ENCODE measurements around the gene PACS1.

PACS1 gene

DNA sequence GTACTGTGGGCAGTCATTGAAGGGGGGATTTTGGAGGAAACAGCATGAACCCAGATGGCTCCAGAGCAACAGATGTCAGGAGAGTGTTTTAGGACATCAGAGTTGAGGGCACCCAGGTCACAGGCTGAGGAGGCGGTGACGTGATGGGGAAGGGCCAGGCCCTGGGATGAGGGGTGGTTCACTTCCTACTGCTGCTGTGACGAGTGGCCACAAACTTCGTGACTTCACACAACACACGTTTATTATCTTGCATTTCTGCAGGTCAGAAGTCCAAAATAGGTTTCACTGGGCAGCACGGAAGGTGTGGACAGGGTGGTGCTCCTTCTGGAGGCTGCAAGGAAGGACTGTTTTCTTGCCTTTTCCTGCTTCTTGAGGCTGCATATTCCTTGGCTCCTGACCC, 120.7 kb downstream of the PACS1 start:
- no peak for DNase-seq

DNA sequence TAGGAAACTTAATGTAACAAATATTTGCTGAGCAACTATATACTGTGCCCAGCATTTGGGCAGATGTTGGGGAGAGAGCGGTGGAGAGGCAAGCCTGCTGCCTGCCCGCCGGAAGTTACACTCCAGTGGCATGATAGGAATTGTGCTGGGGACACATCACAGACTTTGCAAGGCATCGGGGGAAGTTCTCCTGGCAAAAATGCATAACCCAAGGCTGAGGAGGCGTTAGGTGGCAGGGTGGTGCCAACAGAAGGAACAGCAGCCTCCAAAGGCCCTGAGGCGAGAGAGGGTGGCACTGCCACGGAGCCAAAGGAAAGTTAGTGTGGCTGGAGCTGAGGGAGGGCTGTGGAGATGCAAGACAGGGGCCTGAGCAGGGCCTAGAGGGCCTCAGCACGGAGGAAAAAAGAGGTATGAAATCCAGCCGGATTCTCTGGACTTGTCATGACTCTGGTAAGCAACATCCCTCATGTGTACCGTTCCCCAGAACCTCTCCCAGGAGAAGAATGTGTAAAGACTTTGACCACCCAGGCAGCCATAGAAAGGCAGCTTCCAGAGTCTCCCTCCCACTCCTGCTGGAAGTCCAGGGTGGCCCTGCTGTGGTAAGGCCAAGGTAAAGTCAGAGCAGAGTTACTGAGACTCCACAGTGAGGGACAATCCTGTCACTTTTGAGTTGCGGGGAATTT, 122.2 kb downstream of the PACS1 start:
- DNase-seq: no peak

DNA sequence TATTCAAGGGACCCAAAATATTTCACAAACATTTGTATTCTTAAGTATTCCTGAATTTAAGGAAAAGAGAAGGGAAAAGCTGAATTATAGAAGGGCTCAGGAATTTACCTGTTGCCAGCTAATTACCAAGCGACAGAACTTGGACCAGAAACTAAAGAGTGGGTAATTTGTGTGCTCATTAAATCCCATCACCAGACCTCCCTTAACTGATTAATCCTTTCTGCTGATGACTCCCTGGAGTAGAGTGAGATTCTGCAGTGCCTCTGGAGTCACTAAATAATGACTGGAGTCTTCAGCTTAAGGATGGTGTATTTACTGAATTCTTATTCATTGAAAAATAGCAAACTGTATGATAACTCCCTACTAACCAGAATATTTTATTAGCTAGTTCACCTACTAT, 124.3 kb downstream of the PACS1 start:
- no peak for DNase-seq

DNA sequence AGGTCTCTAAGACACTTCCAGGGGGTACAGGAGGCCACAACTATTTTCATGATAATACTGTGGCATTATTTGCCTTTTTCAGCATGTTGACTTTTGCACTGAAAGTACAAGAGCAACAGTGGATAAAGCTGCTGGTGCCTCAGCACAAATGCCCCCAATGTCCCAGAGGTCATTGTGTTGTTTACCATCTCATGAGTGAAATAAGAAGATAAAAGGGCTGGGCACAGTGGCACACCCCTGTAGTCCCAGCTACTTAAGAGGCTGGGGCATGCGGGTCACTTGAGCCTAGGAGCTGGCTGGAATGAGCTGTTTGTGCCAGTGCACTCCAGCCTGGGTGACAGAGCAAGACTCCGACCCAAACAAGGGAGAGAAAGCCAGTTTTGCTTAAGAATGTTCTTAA, 125.8 kb downstream of the PACS1 start:
- no peak for DNase-seq

DNA sequence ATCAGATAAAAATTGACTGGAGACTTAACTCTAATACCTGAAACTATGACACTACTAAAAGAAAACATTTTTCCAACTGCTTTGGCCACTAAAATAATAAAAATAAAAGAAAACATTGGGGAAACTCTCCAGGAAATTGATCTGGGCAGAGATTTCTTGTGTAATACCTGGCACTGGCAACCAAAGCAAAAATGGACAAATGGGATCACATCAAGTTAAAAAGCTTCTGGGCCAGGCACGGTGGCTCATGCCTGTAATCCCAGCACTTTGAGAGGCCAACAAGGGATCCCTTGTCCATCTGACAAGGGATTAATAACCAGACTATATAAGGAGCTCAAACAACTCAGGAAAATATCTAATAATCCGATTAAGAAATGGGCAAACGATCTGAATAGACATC, 133.8 kb downstream of the PACS1 start:
- no peak for DNase-seq

DNA sequence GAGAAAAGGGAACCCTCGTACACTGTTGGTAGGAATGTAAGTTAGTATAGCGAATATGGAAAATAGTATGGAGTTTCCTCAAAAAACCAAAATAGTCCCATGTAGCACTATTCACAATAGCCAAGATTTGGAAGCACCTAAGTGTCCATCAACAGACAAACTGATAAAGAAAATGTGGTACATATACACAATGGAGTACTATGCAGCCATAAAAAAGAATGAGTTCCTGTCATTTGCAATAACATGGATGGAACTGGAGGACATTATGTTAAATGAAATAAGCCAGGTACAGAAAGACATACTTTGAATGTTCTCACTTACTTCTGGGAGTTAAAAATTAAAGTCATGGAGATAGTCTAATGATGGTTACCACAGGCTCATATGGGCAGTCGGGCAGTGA, 134.3 kb downstream of the PACS1 start:
- no peak for DNase-seq

DNA sequence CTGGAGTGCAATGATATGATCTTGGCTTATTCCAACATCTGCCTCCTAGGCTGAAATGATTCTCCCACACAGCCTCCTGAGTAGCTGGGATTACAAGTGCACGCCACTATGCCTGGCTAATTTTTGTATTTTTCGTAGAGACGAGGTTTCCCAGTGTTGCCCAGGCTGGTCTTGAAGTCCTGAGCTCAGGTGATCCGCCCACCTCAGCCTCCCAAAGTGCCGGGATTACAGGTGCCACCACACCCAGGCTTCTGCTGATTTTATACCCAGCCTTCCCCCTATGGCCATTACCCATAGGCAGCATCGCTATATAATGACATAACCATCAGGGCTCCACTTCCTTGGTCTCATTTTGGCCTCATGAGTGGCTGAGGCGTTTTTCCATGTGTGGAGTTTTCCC, 137.7 kb downstream of the PACS1 start:
- DNase-seq: no peak

DNA sequence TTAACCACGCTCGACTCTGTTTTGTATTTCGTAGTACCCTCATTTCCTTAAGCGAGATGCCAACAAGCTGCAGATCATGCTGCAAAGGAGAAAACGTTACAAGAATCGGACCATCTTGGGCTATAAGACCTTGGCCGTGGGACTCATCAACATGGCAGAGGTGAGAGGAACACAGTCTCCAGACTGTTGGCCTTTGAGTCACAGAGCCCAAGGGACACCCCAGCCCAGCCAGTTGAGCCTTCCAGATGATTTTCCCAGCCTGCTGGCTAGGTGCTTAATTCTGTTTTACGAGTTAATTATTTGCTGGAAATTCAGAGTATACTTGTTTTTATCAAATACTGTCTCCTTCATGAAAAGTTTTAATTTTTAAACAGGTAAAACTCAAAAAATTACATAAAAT, 141.0 kb downstream of the PACS1 start:
- no peak for DNase-seq

DNA sequence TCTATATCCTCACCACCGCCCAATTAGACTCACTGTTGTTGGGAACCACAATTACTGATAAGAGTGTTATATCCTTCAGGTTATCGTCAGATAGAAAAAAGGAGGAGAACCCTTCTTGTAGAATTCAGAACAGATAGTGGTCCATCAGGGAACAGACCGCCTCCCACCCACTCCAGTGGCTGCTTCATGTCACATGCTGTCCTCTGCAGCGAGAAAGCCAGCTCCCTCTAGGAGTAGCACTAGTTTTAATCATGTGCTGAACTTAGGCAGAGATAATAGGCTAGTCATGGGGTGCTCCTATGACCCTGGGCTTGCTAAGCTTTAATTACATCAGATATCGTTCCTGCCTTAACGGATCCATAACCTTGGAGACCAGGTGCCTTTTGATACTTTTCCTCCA, 146.8 kb downstream of the PACS1 start:
- no peak for DNase-seq

DNA sequence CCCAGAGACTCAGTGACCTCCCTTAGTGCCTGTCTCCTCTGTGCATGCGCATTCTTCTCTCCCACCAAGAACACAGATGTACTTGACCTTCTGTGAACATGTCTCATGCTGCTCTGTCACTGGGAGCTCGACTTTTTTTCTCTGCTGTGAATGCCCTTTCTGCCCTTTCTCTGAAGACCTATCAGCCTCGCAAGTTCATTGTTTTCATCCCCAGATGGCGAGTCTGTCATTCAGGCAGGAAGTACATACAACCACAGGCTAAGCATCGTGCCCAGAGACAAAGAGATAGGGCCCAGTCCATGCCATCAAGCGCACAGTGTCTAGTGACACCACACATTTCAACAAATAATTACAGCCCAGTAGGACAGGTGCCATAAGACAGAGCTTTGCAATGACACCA, 148.0 kb downstream of the PACS1 start:
- DNase-seq: no peak

DNA sequence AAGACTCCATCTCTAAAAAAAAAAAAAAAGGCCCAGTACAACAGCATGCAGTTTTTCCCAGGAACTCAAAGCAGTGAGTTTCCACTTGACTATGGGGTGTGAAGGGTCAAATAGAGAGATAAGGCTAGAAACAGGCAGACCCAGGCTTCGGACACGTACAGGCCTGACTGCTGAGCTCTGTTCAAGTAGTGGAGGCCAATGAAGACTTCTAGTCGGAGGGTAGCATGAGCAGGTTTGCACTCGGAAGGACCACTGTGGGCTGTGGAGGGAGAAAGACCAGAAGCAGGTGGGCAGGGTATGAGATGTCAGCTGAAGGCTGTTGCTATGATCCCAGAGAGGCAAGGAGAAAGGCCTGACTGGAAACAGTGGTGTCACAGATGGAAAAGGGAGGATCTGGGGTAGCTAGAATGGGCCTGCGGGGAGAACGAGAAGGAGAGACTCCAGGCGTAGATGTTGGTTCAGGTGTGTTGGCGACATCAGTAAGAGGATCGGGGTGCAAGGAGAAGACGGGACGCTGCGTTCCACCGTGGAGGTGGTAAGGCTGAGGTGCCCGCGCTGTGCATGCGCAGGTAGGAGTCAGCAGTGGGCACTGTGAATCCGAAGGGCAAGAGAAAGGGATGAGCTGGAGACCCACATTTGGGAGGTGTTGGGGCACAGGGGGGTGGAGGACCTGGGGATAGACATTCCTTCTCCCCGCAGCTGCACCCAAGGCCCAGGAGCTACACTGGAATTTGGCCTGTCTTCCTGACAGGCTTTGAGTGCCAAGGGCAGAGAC, 149.0 kb downstream of the PACS1 start:
- no peak for DNase-seq

DNA sequence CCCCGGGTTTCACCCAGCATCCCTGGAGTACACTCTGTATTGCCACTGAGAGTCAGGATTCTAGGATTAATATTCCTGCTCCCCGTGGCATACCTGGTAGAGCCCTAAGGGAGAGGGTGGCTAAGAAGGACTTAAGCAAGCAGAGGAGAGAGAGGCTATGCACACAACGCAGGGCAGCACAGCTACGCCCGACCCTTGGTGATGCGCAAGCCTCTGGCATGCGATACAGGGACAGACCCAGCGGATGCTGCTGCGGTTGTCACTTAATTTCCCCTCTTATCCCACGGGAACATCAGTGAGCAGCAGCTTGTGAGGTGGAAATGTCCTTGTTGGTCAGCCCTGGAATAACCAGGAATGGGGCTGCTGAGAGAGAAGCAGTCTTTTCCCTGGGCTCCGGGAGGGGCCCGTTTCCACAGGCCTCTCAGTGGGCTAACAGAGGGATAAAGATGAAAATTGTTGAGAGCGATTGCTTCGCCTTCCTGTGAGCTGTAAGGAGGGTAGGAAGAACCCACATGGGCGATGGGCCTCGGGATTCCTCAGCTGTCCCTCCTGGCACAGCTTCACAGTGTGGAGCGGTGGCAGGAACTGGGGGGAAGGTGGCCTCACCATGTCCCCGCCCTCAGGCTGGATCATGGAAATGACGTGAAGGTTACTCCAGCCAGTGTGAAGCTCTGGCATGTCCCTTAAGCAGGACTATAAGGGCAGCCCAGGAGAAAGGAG, 149.9 kb downstream of the PACS1 start:
- no peak for DNase-seq

DNA sequence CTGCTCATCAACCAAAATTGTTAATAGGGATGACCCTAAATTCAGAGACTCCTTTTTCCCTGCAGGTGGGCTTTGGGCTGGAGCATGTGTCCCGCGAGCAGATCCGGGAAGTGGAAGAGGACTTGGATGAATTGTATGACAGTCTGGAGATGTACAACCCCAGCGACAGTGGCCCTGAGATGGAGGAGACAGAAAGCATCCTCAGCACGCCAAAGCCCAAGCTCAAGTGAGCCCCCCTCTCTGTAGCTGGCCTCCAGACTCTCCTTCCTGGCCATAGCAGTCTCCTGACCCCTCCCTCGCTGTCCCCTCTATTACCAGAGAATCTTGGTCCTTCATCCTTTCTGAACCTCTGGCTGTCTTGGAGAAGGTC, 150.5 kb downstream of the PACS1 start:
- no peak for DNase-seq

DNA sequence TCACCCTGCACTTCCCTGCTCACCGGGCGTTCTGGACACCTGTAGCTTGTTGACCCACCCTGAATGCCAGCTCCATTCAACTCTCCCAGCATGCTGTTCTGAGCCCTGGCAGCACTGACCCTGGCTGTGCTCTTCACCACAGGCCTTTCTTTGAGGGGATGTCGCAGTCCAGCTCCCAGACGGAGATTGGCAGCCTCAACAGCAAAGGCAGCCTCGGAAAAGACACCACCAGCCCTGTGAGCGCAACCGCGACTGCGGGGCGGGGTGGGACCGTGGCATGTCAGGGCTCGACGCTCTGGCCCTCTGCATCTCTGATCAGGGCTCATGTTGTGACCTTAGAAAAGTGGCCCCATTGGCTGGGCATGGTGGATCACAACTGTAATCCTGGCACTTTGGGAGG, 150.9 kb downstream of the PACS1 start:
- no peak for DNase-seq

DNA sequence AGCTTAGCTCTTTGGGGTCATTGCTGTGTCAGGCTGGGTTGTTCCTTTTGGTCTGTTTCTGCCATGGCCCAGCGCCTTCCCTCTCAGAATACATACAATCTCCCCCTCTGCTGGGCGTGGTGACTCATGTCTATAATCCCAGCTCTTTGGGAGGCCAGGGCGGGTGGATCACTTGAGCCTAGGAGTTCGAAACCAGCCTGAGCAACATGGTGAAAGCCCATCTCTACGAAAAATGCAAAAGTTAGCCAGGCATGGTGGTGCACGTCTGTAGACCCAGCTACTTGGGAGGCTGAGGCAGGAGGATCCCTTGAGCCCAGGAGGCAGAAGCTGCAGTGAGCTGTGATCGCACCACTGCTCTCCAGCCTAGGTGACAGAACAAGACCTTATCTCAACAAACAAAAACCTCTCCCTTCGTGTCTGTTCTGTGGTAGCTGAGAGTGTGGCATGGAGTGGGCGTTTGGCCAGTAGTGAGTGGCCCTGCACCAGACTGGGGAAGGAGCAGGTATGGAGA, 151.7 kb downstream of the PACS1 start:
- peak; percentile 12 for DNase-seq

DNA sequence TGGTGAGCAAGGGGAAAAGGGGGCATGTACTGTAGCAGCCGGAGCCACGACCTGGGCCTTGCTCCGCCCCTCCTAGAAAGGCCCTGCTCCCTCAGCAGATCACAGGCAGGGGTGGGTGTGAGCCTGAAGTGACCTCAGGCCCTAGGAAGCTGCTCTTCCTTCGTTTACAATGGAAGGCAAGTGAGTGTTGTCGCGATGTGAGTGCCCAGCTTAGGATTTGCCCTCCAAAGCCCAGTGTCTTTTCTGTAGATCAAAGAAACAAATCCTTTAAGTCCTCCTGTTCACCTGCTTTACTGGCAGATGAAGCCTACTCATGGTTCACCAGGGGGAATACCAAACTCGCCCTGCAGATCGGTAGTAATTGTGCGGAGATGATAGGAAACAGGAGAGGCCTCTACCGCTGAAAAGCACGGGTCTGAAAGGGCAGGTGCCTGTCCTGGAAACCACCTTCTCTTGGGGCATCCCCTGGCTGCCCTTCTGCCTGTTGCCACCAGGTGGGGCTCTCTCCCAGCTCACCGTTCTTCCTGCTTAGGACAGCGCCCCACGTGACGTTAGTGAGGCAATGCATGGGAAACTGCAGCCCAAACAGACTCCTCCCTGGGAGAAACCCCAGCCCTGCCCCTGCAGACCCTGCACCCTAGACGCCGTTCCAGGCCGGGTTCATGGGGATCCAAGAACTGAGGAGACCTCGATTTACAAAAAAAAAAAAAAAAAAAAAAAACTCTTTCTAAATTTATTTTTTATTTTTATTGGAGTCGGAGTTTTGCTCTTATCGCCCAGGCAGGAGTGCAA, 152.5 kb downstream of the PACS1 start:
- DNase-seq: peak; percentile 94

DNA sequence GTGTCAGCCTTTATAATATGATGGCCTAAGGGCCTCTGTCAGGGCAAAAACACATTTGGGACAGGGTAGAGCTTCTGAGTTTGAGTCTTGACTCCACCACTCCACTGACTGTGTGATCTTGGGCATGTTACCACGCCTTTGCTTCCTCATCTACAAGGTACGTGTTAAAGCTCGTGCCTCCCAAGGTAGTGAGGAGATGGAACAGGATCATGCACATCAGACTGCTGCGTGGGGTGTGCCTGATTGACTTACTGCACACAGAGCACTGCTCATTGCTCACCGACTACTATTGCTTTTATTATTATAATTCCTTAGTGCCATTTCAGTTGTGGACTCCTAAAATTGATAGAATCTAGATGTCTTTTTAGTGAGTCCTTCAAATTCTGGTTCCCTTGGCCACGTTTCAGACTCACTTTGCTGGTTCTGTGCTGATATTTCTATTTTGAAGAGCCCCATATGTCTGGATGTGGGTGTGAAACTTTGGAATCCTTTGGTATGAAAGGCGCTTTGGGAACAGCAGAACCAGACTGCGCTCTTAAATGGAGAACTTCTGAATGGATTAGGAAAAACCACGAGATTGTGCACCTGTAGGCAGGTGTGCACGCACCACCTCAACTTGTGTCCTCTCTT, 154.3 kb downstream of the PACS1 start:
- DNase-seq: no peak

DNA sequence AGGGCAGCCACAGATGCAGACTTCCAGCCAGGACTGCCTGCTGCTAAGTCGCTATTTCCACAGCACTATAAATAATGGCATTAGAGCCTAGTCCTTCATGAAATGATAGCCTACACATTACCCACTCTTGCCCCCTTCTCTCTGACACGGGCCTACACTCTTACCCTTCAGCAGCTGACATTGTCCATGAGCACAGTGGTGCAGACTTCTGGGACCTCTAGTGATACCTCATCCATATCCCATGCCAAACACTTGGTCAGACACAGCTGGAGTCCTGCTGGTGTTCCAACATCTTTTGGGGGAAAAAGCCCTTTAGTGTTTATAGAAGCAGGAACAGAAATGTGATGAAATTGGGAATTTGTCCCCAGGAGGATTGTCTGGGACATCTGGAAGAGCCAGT, 155.0 kb downstream of the PACS1 start:
- DNase-seq: no peak

DNA sequence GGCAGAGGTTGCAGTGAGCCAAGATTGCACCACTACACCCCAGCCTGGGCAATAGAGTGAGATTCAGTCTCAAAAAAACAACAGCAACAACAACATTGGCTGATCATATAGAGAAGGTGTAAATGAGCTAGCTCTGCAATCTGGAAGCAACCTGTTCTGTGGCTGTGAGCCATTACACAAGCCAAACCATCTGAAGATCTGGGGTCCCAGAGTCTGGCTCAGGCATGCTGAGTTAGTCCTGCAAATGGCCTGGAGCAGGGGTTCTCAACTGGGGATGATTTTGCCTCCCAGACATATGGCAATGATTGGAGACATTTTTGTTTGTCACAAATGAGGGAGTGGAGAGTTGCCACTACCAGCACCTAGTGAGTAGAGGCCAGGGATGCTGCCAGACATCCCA, 156.0 kb downstream of the PACS1 start:
- no peak for DNase-seq

DNA sequence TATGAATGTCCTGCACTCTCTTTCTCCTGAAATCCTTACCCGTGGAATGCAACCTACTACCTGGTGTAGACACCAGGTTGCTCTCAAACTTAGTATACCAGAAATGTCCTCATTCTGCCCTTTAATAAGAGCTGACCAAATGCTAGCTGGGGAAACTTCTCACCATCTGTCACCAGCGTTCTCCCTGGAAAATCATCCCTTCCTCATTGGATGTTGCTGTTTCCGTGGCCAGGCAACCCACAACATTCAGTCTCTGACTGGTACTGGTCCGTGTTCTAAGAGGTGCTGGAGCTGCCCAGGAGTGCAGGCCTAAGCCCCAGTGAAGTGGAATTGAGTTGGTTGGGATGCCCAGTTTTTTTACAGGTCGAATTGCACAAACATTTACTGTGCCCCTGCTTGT, 157.6 kb downstream of the PACS1 start:
- DNase-seq: no peak

DNA sequence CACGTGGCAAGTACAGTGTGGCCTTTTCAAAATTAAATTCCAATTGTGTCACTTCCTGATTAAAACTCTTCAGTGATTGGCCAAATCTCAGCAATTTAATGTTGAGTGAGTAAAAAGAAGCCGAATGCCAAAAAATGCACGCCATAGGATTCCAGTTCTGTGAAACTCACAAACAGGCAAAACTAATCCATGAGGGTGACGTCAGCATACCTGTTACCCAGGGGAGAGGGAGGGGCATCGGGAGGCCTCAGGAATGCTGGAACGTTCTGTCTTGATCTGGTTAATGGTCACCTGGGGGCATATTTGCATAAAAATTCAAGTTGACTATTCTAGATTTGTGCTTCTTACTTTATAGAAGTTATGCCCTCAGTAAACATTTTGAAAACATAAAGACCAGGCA, 158.4 kb downstream of the PACS1 start:
- no peak for DNase-seq

DNA sequence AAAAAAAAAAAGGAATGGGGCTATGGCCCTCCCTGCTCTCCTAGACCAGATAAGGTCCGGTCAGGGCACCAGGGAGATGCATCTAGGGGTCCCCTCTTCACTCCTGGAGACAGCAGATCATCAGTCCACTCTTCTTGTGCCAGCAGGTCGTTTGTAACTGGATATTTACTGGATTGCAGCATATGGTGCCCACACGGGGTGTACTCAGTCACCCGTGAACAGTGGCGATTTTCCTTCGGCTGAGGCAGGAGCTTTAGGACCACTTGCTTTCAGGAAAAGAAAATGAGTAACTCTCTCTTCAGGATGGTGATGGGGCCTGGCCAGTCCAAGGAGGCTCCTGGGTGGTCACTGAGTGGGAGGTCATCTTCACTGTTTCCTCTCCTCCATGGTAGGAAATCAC, 160.1 kb downstream of the PACS1 start:
- DNase-seq: no peak

DNA sequence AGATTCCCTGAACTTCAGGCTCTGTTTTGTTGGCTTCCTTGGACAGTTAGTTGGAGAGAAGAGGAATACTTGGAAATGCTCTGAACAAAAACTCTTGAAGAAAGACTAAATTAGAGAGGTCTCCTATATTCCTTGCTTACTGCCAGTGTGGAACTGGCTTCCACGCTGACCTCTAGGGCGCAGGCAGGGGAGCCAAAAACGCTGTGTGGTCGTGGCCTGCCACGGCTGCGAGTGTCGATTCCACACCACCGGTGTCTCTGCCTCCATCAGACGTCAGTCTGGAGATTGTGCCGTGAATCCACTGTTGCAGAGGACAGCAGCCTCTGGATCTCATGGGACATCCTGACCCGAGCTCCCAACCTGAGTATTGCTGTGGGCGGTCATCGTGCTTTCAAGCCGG, 160.9 kb downstream of the PACS1 start:
- no peak for DNase-seq

Data from stimulated activated CD4-positive, alpha-beta T cell treated with anti-CD3 and anti-CD28 coated beads, Interleukin-15, amount 100 ng/mL, for 24 hours (primary cell).